Activated CD8-positive, alpha-beta T cell treated with anti-CD3 and anti-CD28 coated beads for 36 hours (primary cell): ENCODE measurements around the gene ZNF597. TPM values are rescaled to one million over a fixed set of nuclear protein-coding genes. Genes with fewer than 3 reads are reported as not detected.

Experiments used
- ATAC-seq: fragments of 200-7000 bp; cut with Tn5 transposase; one replicate; pipeline ENCODE4 v1.10.0; 2021; ENCODE audit warnings: mild to moderate bottlenecking, moderate library complexity
- CTCF ChIA-PET: fragments of 350-600 bp; sonication (Branson Sonifier 250); formaldehyde crosslinking; loops from one replicate; lab custom pipeline; 2021; ENCODE audit warnings: antibody characterized with exemption; lab: Charles Lee
- POLR2A ChIA-PET: fragments of 350-600 bp; sonication (Branson Sonifier 250); formaldehyde crosslinking; loops from one replicate; lab custom pipeline; 2021; ENCODE audit warnings: antibody characterized with exemption; lab: Charles Lee
- DNase-seq: peaks from one replicate; pipeline ENCODE4 v3.0.0-alpha.2; 2020
- H3K27ac Mint-ChIP-seq: one replicate; pipeline ENCODE4 v1.8.0; 2021; ENCODE audit warnings: mild to moderate bottlenecking, mixed read lengths
- H3K27me3 Mint-ChIP-seq: one replicate; pipeline ENCODE4 v1.8.0; 2021; ENCODE audit warnings: mixed read lengths
- H3K36me3 Mint-ChIP-seq: one replicate; pipeline ENCODE4 v1.8.0; 2021; ENCODE audit warnings: low read depth, mixed read lengths
- H3K4me1 Mint-ChIP-seq: one replicate; pipeline ENCODE4 v1.8.0; 2021; ENCODE audit warnings: low read depth, mixed read lengths
- H3K4me3 Mint-ChIP-seq: one replicate; pipeline ENCODE4 v1.8.0; 2021; ENCODE audit warnings: mild to moderate bottlenecking, moderate library complexity, mixed read lengths
- H3K9me3 Mint-ChIP-seq: one replicate; pipeline ENCODE4 v1.8.0; 2021; ENCODE audit warnings: mixed read lengths
- intact Hi-C: fragments of 100-400 bp; cut with micrococcal nuclease; formaldehyde crosslinking; loops from one replicate; pipeline ENCODE4 v1.10.0; 2022
- total RNA-seq, 2 experiments: library from RNA; stranded (reverse); gene quantifications; one replicate each; pipeline ENCODE4 v1.2.3, GENCODE V29; 2021
- TF ChIP-seq, protein P1 (sequence below): fragments of 200-600 bp; IDR thresholded peaks from one replicate; pipeline ENCODE4 v1.8.0; 2022; ENCODE audit warnings: antibody characterized with exemption, mild to moderate bottlenecking

The ZNF597 gene
- total RNA-seq, 2 experiments from 2014 or later: 1.6 to 1.8 TPM

DNA sequence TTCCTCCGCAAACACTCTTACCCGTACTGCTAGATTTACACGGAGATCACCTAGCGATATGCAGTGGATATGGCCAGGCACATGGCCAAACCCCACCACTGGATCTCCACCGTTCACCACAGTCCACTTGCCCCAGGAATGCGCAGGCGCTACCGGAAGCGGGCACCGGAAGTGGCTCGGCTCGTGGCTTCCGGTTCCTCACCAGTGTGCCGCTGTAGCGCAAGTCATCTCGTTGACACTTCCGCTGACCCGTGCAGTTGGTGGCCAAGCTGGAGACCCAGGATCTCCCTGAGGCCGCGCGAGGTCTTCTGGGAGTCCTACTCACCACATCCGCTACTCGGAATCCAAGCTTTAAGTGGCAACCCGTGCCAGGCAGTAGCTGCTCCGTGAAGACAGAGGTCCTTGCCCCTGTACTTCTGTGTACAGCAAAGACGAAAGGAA is 11.5 kb downstream of the ZNF597 start:
- POLR2A ChIA-PET: interaction anchor here (0.6 to 1.4 kb wide), 4 partner anchors 12 to 177 kb away, joined by 3 to 6 read pairs (median 3); partner anchors contain the start of genes NAA60 and ZNF597
- ATAC-seq (peak; percentile 93), DNase-seq (peak; percentile 81)
- H3K27me3 Mint-ChIP-seq: no peaks in the 10 kb centered on the region
- H3K4me1 Mint-ChIP-seq: peaks cover 22% of the 10 kb centered on the region
- peak overlapping the region; percentile 67 for H3K4me3 Mint-ChIP-seq
- TF ChIP-seq, protein P1, sequence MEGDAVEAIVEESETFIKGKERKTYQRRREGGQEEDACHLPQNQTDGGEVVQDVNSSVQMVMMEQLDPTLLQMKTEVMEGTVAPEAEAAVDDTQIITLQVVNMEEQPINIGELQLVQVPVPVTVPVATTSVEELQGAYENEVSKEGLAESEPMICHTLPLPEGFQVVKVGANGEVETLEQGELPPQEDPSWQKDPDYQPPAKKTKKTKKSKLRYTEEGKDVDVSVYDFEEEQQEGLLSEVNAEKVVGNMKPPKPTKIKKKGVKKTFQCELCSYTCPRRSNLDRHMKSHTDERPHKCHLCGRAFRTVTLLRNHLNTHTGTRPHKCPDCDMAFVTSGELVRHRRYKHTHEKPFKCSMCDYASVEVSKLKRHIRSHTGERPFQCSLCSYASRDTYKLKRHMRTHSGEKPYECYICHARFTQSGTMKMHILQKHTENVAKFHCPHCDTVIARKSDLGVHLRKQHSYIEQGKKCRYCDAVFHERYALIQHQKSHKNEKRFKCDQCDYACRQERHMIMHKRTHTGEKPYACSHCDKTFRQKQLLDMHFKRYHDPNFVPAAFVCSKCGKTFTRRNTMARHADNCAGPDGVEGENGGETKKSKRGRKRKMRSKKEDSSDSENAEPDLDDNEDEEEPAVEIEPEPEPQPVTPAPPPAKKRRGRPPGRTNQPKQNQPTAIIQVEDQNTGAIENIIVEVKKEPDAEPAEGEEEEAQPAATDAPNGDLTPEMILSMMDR: no peak
- intact Hi-C loops: no loop called here
- peak overlapping the region; percentile 80 for H3K27ac Mint-ChIP-seq
- CTCF ChIA-PET: interaction anchor here (1.4 kb wide), 1 partner anchor 127 kb away, joined by 4 read pairs; the partner anchor contains the start of genes TIGD7 and ZNF75A
- H3K36me3 Mint-ChIP-seq: peaks cover 9% of the 10 kb centered on the region
- peaks cover 4% of the 10 kb centered on the region for H3K9me3 Mint-ChIP-seq

DNA sequence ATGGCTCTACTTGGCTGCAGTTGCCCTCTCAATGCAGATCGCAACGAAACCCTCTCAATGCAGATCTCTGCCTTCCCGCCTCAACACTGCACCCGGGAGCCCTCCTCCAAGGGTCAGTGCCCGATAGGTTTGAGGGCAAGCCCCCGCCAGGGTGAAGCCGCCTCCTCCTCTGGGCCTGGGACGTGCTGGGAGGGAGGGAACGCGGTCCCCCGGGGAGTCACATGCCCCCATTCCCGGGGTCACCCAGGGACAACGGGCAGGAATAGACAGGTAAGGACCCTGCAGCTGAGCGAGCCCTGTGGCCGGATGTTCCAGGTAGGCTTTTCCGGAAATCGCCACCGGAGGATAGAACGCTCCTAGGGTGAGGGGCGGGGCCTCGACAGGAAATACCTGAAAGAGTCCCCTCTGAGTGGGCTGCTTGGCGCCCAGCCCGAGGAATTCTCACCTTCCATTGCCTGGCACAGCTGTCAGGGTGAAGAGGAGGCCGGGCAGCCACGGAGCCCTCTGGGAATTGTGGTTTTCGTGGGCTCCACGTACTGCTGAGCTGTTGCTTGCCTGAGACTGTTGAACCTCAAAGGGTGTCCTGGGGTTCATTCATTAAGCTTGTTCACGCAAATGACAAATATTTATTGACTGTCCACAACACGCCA is 29.4 kb downstream of the ZNF597 start:
- Mint-ChIP-seq H3K36me3 (peaks cover 22% of the 10 kb centered on the region), H3K9me3 (peaks cover 39% of the 10 kb centered on the region), H3K4me1 (no peaks in the 10 kb centered on the region), H3K27ac (no peak overlapping the region), H3K4me3 (no peak overlapping the region), H3K27me3 (no peaks in the 10 kb centered on the region)
- TF ChIP-seq, protein P1: no peak
- ChIA-PET POLR2A (no interaction called here), CTCF (interaction anchor here (1.2 kb wide), 1 partner anchor 13 kb away, joined by 5 read pairs; the partner anchor contains the start of genes ZNF174 and ZSCAN32)
- DNase-seq: no peak
- no peak for ATAC-seq
- intact Hi-C loops: no loop called here

DNA sequence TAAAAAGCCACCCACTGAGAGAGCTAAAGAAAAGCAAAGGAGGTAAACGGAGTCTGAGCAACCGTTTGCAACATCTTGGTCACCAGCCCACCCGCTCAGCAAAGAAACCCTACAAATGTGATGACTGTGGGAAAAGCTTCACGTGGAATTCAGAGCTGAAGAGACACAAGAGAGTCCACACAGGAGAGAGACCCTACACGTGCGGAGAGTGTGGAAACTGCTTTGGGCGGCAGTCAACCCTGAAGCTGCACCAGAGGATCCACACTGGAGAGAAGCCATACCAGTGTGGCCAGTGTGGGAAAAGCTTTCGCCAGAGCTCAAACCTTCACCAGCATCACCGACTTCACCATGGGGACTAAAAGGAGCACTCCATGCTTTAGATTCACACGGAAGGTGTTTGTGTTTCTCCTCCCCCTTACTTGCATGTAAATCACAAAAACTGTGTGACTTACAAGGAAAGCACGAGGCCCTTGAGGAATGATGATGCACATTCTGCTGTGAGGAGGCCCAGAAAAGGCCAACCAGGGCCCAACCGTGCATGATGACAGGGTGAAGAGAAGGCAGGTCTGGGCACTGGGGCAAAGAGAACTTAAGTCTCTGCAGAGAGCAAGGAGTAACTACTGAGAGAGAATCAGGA is 34.6 kb downstream of the ZNF597 start:
- DNase-seq: no peak
- POLR2A ChIA-PET: interaction anchor here (0.6 kb wide), 1 partner anchor 11 kb away, joined by 3 read pairs; no protein-coding TSS in a partner anchor
- CTCF ChIA-PET: interaction anchor here (1.5 kb wide), 1 partner anchor 104 kb away, joined by 4 read pairs; no protein-coding TSS in a partner anchor
- intact Hi-C loops: no loop called here
- Mint-ChIP-seq H3K4me1 (peaks cover 1% of the 10 kb centered on the region), H3K27ac (no peak overlapping the region), H3K4me3 (no peak overlapping the region), H3K36me3 (peaks cover 70% of the 10 kb centered on the region), H3K9me3 (peaks cover 53% of the 10 kb centered on the region), H3K27me3 (no peaks in the 10 kb centered on the region)
- TF ChIP-seq, protein P1: no peak
- no peak for ATAC-seq

DNA sequence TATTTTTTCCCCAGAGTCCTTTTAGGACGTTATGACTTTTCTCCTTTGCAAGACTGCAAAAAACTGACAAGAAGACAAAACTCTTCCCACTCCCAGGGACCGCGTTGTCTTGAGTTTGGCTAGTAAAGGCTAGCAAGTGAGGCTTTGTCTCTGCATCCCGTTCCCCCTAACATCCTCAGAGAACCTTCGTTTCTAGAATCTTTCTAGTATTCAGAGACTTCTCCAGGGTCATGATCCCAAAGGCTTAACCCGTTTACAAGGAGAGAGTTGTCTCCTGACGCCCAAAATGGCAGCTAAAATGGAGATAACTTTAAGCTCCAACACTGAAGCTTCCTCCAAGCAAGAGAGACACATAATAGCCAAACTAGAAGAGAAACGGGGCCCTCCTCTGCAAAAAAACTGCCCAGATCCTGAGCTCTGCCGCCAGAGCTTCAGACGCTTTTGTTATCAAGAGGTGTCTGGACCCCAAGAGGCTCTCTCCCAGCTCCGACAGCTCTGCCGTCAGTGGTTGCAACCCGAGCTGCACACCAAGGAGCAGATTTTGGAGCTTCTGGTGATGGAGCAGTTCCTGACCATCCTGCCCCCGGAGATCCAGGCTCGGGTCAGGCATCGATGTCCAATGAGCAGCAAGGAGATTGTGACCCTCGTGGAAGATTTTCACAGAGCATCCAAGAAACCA is 41.4 kb downstream of the ZNF597 start:
- H3K4me3 Mint-ChIP-seq: peak overlapping the region; percentile 82
- TF ChIP-seq, protein P1: no peak
- peaks cover 36% of the 10 kb centered on the region for H3K4me1 Mint-ChIP-seq
- ATAC-seq: no peak
- H3K27me3 Mint-ChIP-seq: no peaks in the 10 kb centered on the region
- ChIA-PET POLR2A (interaction anchor here (0.9 to 2.8 kb wide), 9 partner anchors 8 to 242 kb away, joined by 3 to 14 read pairs (median 3); partner anchors contain the start of genes NAA60, TIGD7, ZNF597 and ZNF75A), CTCF (interaction anchor here (0.7 to 2.7 kb wide), 10 partner anchors 11 to 1146 kb away, joined by 3 to 8 read pairs (median 3); partner anchors contain the start of genes NAA60 and ZNF597)
- peaks cover 31% of the 10 kb centered on the region for H3K9me3 Mint-ChIP-seq
- H3K36me3 Mint-ChIP-seq: peaks cover 60% of the 10 kb centered on the region
- intact Hi-C loops: no loop called here
- H3K27ac Mint-ChIP-seq: peak overlapping the region; percentile 82
- DNase-seq: peak; percentile 4
